Heart left ventricle (tissue), 16 donors: ENCODE measurements around the gene ARHGAP8. TPM values are rescaled to one million over a fixed set of nuclear protein-coding genes. Genes with fewer than 3 reads are reported as not detected.

Experiments used
- ATAC-seq, 4 donors: fragments of 200-7000 bp; cut with Tn5 transposase; one replicate each; pipeline ENCODE4 v1.9.1; 2020 to 2022; ENCODE audit warnings: moderate library complexity in 4 of 4, mild to moderate bottlenecking in 3 of 4, moderate number of reproducible peaks in 1 of 4
- DNase-seq, 5 donors: peaks; one replicate each; pipeline ENCODE4 v3.0.0-alpha.2; 2020
- H3K27ac ChIP-seq, 12 donors: fragments of 200-600 bp; sonication (generic) in 4 of 12; one replicate each; pipeline versions ENCODE4 v1.5.0 to v1.8.0; 2016 to 2022; ENCODE audit warnings: mild to moderate bottlenecking in 2 of 12
- H3K27me3 ChIP-seq, 9 donors: fragments of 200-600 bp; sonication (generic) in 2 of 9; one replicate each; pipeline versions ENCODE4 v1.5.1 to v1.8.0; 2016 to 2022; ENCODE audit warnings: mild to moderate bottlenecking in 3 of 9
- H3K36me3 ChIP-seq, 9 donors: fragments of 200-600 bp; sonication (generic) in 2 of 9; one replicate each; pipeline versions ENCODE4 v1.5.0 to v1.8.0; 2018 to 2022; ENCODE audit warnings: mild to moderate bottlenecking in 2 of 9
- H3K4me1 ChIP-seq, 12 donors: fragments of 200-600 bp; sonication (generic) in 4 of 12; one replicate each; pipeline versions ENCODE4 v1.5.0 to v1.8.0; 2016 to 2022; ENCODE audit warnings: mild to moderate bottlenecking in 3 of 12
- H3K4me3 ChIP-seq, 12 donors: fragments of 200-600 bp; sonication (generic) in 4 of 12; one replicate each; pipeline versions ENCODE4 v1.5.0 to v1.8.0; 2017 to 2022; ENCODE audit warnings: mild to moderate bottlenecking in 9 of 12, moderate library complexity in 4 of 12
- H3K9me3 ChIP-seq, 12 donors: fragments of 200-600 bp; sonication (generic) in 4 of 12; one replicate each; pipeline versions ENCODE4 v1.5.0 to v1.8.0; 2016 to 2022; ENCODE audit warnings: mild to moderate bottlenecking in 1 of 12
- CTCF ChIP-seq, 12 donors: fragments of 200-600 bp; sonication (generic) in 4 of 12; IDR thresholded peaks; one replicate each; pipeline versions ENCODE4 v1.5.0 to v1.8.0; 2018 to 2022; ENCODE audit warnings: antibody characterized with exemption in 12 of 12, mild to moderate bottlenecking in 5 of 12
- POLR2A ChIP-seq, 2 donors: fragments of 450-650 bp; IDR thresholded peaks; one replicate each; pipeline ENCODE4 v1.6.1; 2017; ENCODE audit warnings: antibody characterized with exemption in 2 of 2, mild to moderate bottlenecking in 2 of 2, moderate library complexity in 2 of 2
- WGBS, 4 donors: extraction: QIAGEN DNeasy Blood & Tissue Kit in 2 of 4; methylation state at CpG; one replicate each; pipeline versions ENCODE4 v1.1.5 to v1.1.7; 2013 to 2018; 5-methylcytosine and 5-hydroxymethylcytosine counted together
- intact Hi-C, 10 donors: fragments of 100-400 bp; cut with DNase I; formaldehyde crosslinking; loops; one replicate each; pipeline versions ENCODE4 v1.11.1 to v1.14.2; 2022
- polyA plus RNA-seq, 2 donors: library from polyadenylated mRNA; stranded (reverse); fragments of 200-250 nt; gene quantifications; one replicate each; pipeline ENCODE4 v1.2.3, GENCODE V29; 2013
- total RNA-seq, 9 donors: library from RNA; depleted of rRNA in 2 of 9; stranded (reverse); fragments of >200 nt in 2 of 9; fragmentation: NEBNext Ultra II Directional in 3 of 9; extraction: Animal tissue kit (Norgen Biotek cat#: 25700) in 3 of 9; gene quantifications; one replicate each; pipeline versions ENCODE4 v1.1.0 to v1.2.4, GENCODE V29; 2016 to 2023
- donor health status: ischemic (EF 13 %, LVEDD 7.1; RV severe dilation, severe dysfunction).
- donor health status: healthy with polysubstance abuse.
- donor health status: DM: no; HTN: yes; CAD: no.
- donor health status: DM: no; HTN: no; CAD: no.
- donor health status: ischemic (EF 25% LVEDD 6.9; RV normal size, moderate dysfunction).
- donor health status: ischemic (EF 25% LVEDD 5.7; RV mildly dilated, moderate dysfunction).
- donor health status: healthy.
- donor health status: DM: yes; HTN: yes; CAD: no.
- donor health status: ischemic (EF 35%, LVEDD 5.7; RV mildly dilated, moderate dysfunction).
- donor health status: nonischemic (EF 11% LVEDD 7.7; RV severe dilation, severe dysfunction).
- donor health status: DM: yes; HTN: yes; CAD: no.
- donor health status: PGD.
- donor health status: ischemic (EF 29% LVEDD 5.4; RV normal size, mild dysfunction).
- donor health status: nonischemic (EF 23%, LVEDD 6.1; RV moderate dilation, normal function).

The ARHGAP8 gene
- total and polyA plus RNA-seq, 11 donors: 0.08 to 1.3 (median 0.23) TPM; not detected in 7

DNA sequence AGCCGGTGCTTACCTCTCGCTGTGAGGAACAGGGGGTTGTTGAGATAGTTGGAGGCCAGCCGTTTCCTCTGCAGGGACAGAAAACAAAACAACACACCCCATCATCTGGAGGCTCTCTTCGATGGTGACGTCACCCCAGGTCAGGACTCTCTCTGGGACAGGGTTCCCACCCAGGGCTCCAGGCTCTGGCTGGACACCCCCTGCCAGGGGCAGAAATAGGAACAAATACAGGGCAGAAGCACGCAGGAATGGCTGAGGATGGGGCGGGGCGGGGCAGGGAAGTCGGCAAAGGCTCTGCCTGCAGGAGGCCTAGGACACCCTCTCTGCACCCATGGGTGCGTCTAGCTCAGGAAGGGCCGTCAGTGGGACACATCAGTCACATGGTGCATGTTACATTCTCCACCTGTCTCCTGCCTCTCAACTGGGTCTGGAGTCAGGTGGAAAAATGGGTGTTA, 138.9 kb downstream of the ARHGAP8 start:
- intact Hi-C loops: loop anchor here in 1 of 10 donors (10.0 kb wide), 1 partner anchor 203 kb away; no protein-coding TSS in a partner anchor
- DNase-seq: no peak
- no peaks in the 10 kb centered on the region for H3K36me3 ChIP-seq
- H3K9me3 ChIP-seq: no peaks in the 10 kb centered on the region
- 69 to 78% (median 76%) methylated on average over 11 of the region's 11 CpGs for WGBS, 4 donors
- no peak for TF ChIP-seq POLR2A (IDR thresholded peaks at IDR 0.05)
- no peak for TF ChIP-seq CTCF (IDR thresholded peaks at IDR 0.05)
- no peaks in the 10 kb centered on the region for H3K4me1 ChIP-seq
- no peak overlapping the region for H3K4me3 ChIP-seq
- H3K27ac ChIP-seq: no peak overlapping the region
- no peak for ATAC-seq
- H3K27me3 ChIP-seq: no peaks in the 10 kb centered on the region

- WGBS, 4 donors: 82 to 91% (median 89%) methylated on average over 8 to 11 of the region's 11 CpGs
- H3K27ac ChIP-seq: no peak overlapping the region
- intact Hi-C loops: loop anchor here in 1 of 10 donors (10.0 kb wide), 1 partner anchor 203 kb away; no protein-coding TSS in a partner anchor
- H3K4me3 ChIP-seq: no peak overlapping the region
- H3K36me3 ChIP-seq: no peaks in the 10 kb centered on the region
- ATAC-seq (no peak), DNase-seq (no peak)
- H3K9me3 ChIP-seq: no peaks in the 10 kb centered on the region
- no peaks in the 10 kb centered on the region for H3K4me1 ChIP-seq
- no peak for TF ChIP-seq POLR2A (IDR thresholded peaks at IDR 0.05)
- TF ChIP-seq CTCF (IDR thresholded peaks at IDR 0.05): no peak
- H3K27me3 ChIP-seq: no peaks in the 10 kb centered on the region
Observed at GRCh38 chr22:44891791-44892190, 139.4 kb downstream of the ARHGAP8 start.

GRCh38 chr22:44892243-44892642, 139.9 kb downstream of the ARHGAP8 start:
- H3K4me3 ChIP-seq: no peak overlapping the region
- ATAC-seq (no peak), DNase-seq (no peak)
- H3K27me3 ChIP-seq: no peaks in the 10 kb centered on the region
- no peak for TF ChIP-seq POLR2A (IDR thresholded peaks at IDR 0.05)
- TF ChIP-seq CTCF (IDR thresholded peaks at IDR 0.05): no peak
- intact Hi-C loops: loop anchor here in 1 of 10 donors (10.0 kb wide), 1 partner anchor 203 kb away; no protein-coding TSS in a partner anchor
- H3K9me3 ChIP-seq: no peaks in the 10 kb centered on the region
- H3K4me1 ChIP-seq: no peaks in the 10 kb centered on the region
- no peak overlapping the region for H3K27ac ChIP-seq
- H3K36me3 ChIP-seq: no peaks in the 10 kb centered on the region
- 75 to 81% (median 78%) methylated on average over 13 of the region's 13 CpGs for WGBS, 4 donors

- H3K4me3 ChIP-seq: no peak overlapping the region
- no peaks in the 10 kb centered on the region for H3K4me1 ChIP-seq
- no peak for DNase-seq
- H3K27me3 ChIP-seq: no peaks in the 10 kb centered on the region
- no peak overlapping the region for H3K27ac ChIP-seq
- H3K9me3 ChIP-seq: no peaks in the 10 kb centered on the region
- 80 to 87% (median 84%) methylated on average over 20 of the region's 20 CpGs for WGBS, 4 donors
- no peak for ATAC-seq
- no peak for TF ChIP-seq CTCF (IDR thresholded peaks at IDR 0.05)
- TF ChIP-seq POLR2A (IDR thresholded peaks at IDR 0.05): no peak
- intact Hi-C loops: loop anchor here in 1 of 10 donors (10.0 kb wide), 1 partner anchor 202 kb away; no protein-coding TSS in a partner anchor
- H3K36me3 ChIP-seq: no peaks in the 10 kb centered on the region
Observed at GRCh38 chr22:44892803-44893730, 140.7 kb downstream of the ARHGAP8 start.
